Prostate gland (tissue), 2 donors: ENCODE results near the gene NR1D2.

Source experiments
- CTCF ChIP-seq, 4 experiments: fragments of 200-600 bp in 2 of 4; fragments of 450-650 bp in 2 of 4; sonication (generic) in 2 of 4; IDR thresholded peaks; 1 replicate in 3 of 4; 2 replicates in 1 of 4; pipeline ENCODE4 v1.5.1; 2016 to 2019; ENCODE audit warnings: antibody characterized with exemption in 4 of 4, mild to moderate bottlenecking in 2 of 4, moderate library complexity in 2 of 4
- POLR2A ChIP-seq: fragments of 450-650 bp; IDR thresholded peaks from one replicate; pipeline ENCODE4 v1.6.1; 2016; ENCODE audit warnings: antibody characterized with exemption, mild to moderate bottlenecking
- POLR2AphosphoS5 ChIP-seq: sonication (generic); formaldehyde crosslinking; IDR thresholded peaks from one replicate; pipeline ENCODE4 v1.6.1; 2017; ENCODE audit warnings: antibody characterized with exemption

GRCh38 chr3:24019585-24019984 lies 74.5 kb downstream of the NR1D2 start:
- no peak for TF ChIP-seq CTCF (IDR thresholded peaks at IDR 0.05)
- no peak for TF ChIP-seq POLR2A
- no peak for TF ChIP-seq POLR2AphosphoS5
